ENCODE data around the gene COLEC11. TPM values are rescaled to one million over a fixed set of nuclear protein-coding genes. Genes with fewer than 3 reads are reported as not detected.
A peak's percentile ranks its signal among the peaks of the same experiment; 100 is the strongest.

The COLEC11 gene
- total RNA-seq, 1 experiment from 2014 or later = 1.3 TPM

GRCh38 chr2:3662239-3662638, 67.3 kb downstream of the COLEC11 start:
- no peak for DNase-seq (ENCODE audit: low spot score)
- TF ChIP-seq NFATC4 (CRISPR knock-in tag; IDR thresholded peaks at IDR 0.05) (no peak), MYBL2 (CRISPR knock-in tag; IDR thresholded peaks at IDR 0.05) (no peak), CBFB (CRISPR knock-in tag; IDR thresholded peaks at IDR 0.05; ENCODE audit: low read depth) (no peak), CREM (CRISPR knock-in tag; IDR thresholded peaks at IDR 0.05) (no peak), ZBTB43 (CRISPR knock-in tag; IDR thresholded peaks at IDR 0.05) (no peak), ZNF671 (CRISPR knock-in tag; IDR thresholded peaks at IDR 0.05) (no peak), ZNF121 (CRISPR knock-in tag; IDR thresholded peaks at IDR 0.05) (no peak), CREB1 (CRISPR knock-in tag; IDR thresholded peaks at IDR 0.05) (no peak), ZNF232 (CRISPR knock-in tag; IDR thresholded peaks at IDR 0.05) (no peak), ZNF512 (CRISPR knock-in tag; IDR thresholded peaks at IDR 0.05; ENCODE audit: borderline replicate concordance) (no peak), FOXP4 (CRISPR knock-in tag; IDR thresholded peaks at IDR 0.05) (no peak), ZBTB21 (CRISPR knock-in tag; IDR thresholded peaks at IDR 0.05; ENCODE audit: borderline replicate concordance) (no peak), MAX (CRISPR knock-in tag; IDR thresholded peaks at IDR 0.05) (no peak)
- peaks cover 15% of the 10 kb centered on the region for H3K4me1 Mint-ChIP-seq

GRCh38 chr2:3664118-3664517, 69.2 kb downstream of the COLEC11 start:
- CTCF ChIA-PET = no interaction called here
- Mint-ChIP-seq H3K27me3 (ENCODE audit: low read depth) (no peaks in the 10 kb centered on the region; the same call in none of the 2 replicates), H3K36me3 (peaks cover 9% of the 10 kb centered on the region), H3K27ac (no peak overlapping the region), H3K9me3 (peaks cover 35% of the 10 kb centered on the region), H3K4me3 (no peak overlapping the region), H3K4me1 (peaks cover 11% of the 10 kb centered on the region)
- ATAC-seq (no peak), DNase-seq (ENCODE audit: low spot score) (no peak)
- TF ChIP-seq STAT6 (CRISPR knock-in tag; conservative IDR thresholded peaks at IDR 0.05; ENCODE audit: low read depth) = no peak
- TF ChIP-seq HMGA2 (CRISPR knock-in tag; IDR thresholded peaks at IDR 0.05) = no peak
- TF ChIP-seq MYBL2 (CRISPR knock-in tag; IDR thresholded peaks at IDR 0.05) = no peak
- no peak for TF ChIP-seq ZBTB43 (CRISPR knock-in tag; IDR thresholded peaks at IDR 0.05)
- no peak for TF ChIP-seq SMAD3 (CRISPR knock-in tag; IDR thresholded peaks at IDR 0.05; ENCODE audit: borderline replicate concordance)
- no peak for TF ChIP-seq ZBTB21 (CRISPR knock-in tag; IDR thresholded peaks at IDR 0.05; ENCODE audit: borderline replicate concordance)
- no peak for TF ChIP-seq SOX15 (CRISPR knock-in tag; IDR thresholded peaks at IDR 0.05)
- no peak for TF ChIP-seq NFATC4 (CRISPR knock-in tag; IDR thresholded peaks at IDR 0.05)
- TF ChIP-seq ELF4 (CRISPR knock-in tag; IDR thresholded peaks at IDR 0.05; ENCODE audit: low read depth) = no peak
- POLR2A ChIA-PET = no interaction called here

More at GRCh38 chr2:3662239-3662638, 67.3 kb downstream of the COLEC11 start:
- Mint-ChIP-seq H3K9me3 (peaks cover 27% of the 10 kb centered on the region), H3K27ac (no peak overlapping the region), H3K4me3 (no peak overlapping the region), H3K27me3 (ENCODE audit: low read depth) (no peaks in the 10 kb centered on the region; the same call in 1 of the 2 replicates), H3K36me3 (peaks cover 3% of the 10 kb centered on the region)
- peak; percentile 38 for ATAC-seq
- ChIA-PET POLR2A (no interaction called here), CTCF (no interaction called here)
